ENCODE results near the gene DCDC1.

Gene DCDC1

GRCh38 chr11:31369348-31370329, at the start of gene DCDC1, which contains the start of gene DNAJC24:
Gene DCDC1, minus strand, starts transcription at chr11:31369739. Its CDS starts 41,459 bp downstream, at chr11:31328280.
Gene DNAJC24, plus strand, starts transcription at chr11:31369860. Its CDS starts 889 bp downstream, at chr11:31370749.
- DNase-seq, result peak; percentile 90

DNA sequence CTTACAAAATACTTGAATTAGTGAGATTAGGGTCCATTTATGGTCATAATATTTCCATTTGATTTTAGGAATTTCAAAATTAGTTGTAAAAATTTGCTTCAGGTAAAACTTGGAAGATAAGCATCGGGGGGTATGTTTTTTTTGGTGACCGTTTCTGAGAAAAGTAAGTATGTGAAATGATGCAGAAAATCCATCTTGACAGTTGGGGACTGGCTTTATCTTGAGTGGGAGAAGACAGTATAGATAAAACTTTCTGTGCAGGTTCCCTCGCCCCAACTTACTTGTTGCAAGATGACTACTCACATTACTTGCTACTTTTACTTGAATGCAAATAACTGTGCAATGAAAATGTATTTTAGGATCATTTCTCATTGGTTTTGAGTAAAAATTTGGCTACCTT, 49.6 kb upstream of the DCDC1 start:
- no peak for DNase-seq

DNA sequence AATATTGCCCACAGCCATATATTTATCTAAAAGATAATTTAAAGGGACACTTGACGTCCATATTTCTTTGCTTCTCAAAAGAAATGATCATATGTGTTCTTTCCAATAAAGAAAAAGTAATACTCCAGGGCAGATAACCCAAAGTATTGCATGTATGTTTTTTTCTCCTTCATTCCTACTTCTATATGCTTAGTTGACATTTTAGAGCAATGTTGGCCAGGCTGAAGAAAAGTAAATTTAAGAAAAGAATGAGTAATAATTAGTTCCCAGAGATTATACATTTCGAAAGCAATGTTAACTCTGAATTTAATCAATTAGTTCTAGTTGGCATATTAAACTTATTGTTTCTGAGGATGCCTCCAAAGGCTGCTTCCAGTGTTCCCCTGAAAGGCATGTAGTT, 48.3 kb upstream of the DCDC1 start:
- DNase-seq, result no peak

DNA sequence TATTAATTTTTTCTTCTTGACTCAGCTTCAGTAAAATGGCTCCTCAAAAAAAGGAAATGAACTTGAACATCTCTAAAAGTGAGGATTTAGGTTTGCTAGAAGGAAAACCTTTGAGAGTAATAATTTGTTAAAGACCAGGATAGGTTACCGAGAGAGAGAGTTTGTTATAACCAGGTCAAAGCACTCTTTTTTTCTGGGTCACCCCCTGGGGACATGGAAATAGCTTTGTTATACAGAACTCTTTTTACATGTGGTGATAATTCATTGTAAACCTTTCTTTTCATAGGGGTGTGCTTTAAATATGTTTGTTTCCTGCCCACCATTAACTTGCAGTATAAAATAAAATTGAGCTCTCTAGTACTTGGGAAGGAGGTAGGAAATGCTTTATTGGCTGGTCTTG, 47.8 kb upstream of the DCDC1 start:
- no peak for DNase-seq

DNA sequence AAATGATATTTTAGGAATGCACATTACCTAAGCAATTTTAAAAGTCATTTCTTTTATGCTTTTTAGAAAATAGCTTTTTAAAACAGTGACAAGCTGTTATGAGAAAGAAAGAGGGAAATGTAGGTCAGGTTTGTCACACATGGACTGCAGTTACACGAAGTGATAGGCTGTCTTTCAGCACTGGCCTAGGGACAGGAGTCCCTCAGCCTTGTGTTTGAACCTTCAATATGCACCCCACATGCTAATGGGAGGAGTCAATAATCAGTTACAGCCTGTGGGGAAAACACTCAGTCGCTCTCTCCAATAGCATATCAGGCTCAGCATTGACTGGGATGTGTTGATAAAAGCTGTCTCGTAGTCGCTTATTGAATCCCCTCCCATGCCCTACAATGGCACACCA, 45.9 kb upstream of the DCDC1 start:
- no peak for DNase-seq

GRCh38 chr11:31414338-31414737, 44.8 kb upstream of the DCDC1 start:
- DNase-seq, result no peak

GRCh38 chr11:31412946-31413345, 43.4 kb upstream of the DCDC1 start:
- no peak for DNase-seq

- no peak for DNase-seq
These were observed 38.7 kb upstream of the DCDC1 start for GRCh38 chr11:31408201-31408600.

DNA sequence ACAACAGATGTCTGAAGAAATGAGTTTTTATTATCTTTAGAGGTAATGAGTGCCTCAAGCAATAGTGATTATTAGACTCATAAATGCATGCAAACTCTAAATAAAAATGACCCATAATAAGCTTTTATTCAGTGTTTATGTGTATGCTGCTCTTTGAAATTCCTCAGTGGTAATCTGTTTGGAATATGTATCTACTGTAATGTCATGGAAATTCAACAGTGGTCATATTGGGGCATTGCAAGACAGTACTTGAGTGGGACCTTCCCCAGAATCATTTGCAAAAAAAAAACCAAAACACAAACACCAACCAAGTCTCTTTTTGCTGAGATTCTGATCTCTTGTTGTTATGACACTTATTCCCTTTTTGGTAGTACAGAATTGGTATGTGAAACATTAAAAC, 35.1 kb upstream of the DCDC1 start:
- DNase-seq, result no peak

DNA sequence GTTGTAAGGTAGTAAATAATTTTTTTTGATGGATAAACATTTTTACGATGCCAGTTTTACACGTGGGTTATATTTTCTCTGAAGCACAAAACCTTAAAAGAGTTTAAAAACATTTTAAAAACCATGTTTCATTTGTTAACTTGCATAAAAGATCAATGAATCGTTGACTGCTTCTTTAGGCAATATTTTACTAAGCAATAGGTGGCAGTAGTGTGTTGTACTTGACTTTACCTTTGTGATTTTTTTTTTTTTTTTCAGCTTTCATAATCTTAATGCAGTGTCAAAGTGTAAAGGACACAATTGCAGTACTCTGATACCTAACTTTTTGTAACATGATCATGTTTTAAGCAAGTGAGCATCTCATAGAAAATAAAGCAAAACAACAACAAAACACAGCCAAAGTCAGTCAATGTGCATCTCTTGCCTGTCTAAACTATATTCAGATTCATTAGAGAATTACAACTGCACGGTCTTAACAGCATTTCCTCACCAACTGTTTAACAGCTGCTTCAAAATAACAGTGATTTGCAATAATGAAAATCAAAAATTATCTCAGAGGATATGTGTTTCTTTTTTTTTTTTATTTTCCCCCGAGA, 27.8 kb upstream of the DCDC1 start:
- no peak for DNase-seq

GRCh38 chr11:31387379-31387778, 17.8 kb upstream of the DCDC1 start:
- DNase-seq, result no peak

DNA sequence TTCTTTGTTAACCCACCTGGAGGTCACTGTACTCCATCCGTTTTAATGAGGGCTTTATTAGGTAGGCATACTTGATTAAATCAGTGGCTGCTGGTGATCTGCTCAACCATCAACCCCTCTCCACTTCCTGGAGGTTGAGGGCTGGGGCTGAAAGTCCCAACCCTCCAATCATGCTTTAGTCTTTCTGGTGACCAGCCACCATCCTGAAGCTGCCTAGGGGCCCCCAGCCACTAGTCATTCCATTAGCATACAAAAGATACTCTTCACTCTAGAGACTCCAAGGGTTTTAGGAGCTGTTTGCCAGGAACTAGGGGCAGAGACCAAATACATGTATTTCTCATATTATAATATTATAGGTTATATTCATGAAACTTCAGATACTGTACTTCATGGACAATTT, 13.6 kb upstream of the DCDC1 start:
- no peak for DNase-seq

GRCh38 chr11:31375879-31376278, 6.3 kb upstream of the DCDC1 start:
- DNase-seq, result no peak

GRCh38 chr11:31366795-31367194, 2.7 kb downstream of the DCDC1 start:
- DNase-seq, result no peak

DNA sequence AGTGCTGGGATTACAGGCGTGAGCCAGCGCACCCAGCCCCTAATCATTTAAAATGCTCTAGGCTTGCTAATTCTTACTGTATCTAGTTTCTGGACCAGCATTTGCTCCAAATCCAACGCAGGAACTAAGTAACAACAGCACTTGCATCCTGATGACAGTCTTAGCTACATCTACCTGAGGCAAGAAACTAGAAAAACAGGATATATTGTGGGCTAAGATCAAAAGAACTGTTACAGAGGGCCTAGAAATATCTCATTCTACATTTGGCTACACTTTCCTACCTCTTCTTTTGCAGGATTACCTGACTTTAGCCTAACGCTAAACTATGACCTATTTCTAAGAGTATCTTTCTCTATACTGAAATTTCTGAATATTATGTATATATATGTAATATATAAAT, 7.8 kb downstream of the DCDC1 start:
- DNase-seq, result no peak

DNA sequence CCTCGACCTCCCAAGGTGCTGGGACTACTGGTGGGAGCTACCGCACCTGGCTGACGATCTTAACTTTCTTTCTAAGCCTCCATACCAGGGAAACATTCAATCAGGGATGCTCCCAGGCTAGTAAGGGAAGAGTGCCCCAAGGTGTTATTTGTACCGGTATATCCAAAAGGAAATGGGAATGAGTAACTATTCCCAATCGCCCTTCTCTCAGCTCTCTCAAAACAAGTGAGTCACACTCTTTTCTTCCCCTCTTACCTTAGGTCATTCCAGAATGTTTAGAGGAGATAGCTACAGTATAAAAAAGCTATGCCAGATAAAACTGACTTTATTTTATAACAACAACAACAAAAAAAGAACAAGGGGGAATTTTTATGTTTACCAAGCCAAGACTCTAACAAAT, 13.7 kb downstream of the DCDC1 start:
- DNase-seq, result no peak

GRCh38 chr11:31355131-31355530, 14.4 kb downstream of the DCDC1 start:
- DNase-seq, result no peak

DNA sequence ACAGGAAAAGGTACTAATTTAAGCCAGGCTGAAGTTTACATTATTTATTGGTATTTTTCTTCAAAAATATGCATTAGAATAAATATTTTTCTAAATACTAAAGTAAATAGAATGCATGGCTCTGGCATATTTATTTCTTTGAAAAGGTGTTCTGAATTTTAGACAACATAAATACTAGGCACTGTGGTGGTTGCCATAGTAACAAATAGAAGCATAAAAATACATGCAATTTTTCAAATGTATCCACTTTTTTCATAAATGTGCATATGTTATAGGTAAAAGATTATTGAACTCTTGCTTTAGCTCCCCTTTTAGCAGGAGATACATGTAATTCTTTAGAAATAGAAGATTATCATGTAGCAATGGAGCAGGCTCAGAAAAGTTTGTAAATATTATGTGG, 18.4 kb downstream of the DCDC1 start:
- no peak for DNase-seq

DNA sequence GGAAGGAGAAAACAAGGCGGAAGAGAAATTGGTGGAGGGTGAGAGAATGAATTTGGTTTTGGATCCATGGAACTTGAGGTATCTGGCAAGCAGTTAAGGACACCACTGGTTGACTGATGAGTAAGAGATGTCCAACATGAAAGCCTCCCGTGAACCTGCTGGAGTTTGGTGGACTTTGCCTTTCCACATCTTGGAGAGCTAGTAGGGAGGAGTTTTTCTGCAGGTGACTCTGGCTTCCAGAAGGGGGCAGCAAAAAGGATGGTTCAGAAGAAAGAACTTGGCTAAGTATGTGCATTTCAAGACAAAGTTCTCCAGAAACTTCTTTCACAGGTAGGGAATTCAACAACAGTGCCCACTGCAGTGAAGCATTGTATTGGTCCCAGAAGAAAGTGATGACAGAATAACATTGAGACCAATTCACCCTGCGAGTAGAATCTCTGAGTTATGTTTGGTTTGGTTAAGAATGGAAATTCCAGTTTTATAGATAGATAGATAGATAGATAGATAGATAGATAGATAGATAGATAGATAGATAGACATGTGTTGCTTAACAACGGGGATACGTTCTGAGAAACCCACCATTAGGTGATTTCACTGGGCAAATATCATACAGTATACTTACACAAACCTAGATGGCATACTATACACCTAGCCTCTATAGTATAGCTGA, 28.5 kb downstream of the DCDC1 start:
- DNase-seq, result no peak

DNA sequence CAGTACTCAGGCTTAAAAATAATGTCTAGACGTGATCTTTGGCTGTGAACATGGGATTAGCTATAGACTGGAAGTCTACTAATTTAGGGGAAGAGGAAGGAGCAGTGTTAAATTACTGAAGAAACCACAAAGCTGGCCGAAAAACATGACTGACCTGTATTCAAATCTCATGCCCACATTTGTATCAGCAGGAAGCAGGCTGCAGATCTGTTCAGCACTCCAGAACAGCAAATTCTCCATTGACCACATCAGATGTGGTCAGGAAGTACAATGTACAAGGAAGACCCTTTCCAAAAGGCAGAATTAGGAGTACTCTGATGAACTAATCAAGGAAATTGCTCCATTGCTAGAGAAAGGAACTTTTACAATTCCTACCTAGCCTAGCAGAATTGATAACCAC, 31.7 kb downstream of the DCDC1 start:
- no peak for DNase-seq

DNA sequence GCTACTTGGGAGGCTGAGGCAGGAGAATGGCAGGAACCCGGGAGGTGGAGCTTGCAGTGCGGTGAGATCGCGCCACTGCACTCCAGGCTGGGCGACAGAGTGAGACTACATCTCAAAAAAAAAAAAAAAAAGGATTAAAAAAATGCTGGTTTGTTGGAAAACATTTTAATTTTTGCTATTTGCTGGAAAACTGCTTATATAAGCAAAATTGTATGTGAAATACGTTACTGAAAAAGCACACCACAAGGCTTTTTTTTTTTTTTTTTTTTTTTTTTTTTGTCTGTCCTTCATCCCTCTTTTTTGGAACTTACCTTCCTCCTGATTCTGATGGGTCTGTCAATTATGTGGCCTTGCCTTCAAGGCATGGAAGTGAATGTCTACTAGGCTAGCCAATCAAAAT, 40.8 kb downstream of the DCDC1 start:
- no peak for DNase-seq

DNA sequence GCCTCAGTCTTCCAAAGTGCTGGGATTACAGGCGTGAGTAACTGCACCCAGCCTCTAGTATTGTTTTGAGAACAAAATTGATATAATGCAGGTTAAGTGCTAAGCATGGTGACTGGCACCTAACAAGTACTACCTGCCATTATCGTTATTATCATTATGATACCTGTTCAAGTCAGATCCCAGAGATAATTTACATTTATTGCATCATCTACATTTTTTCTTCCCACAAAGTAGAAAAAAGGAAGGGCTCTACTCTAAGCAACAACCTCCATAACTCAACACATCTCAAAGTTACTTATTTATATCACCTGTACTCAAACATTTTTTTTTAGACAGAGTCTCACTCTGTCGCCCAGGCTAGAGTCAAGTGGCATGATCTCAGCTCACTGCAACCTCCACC, 42.1 kb downstream of the DCDC1 start:
- DNase-seq, result no peak

DNA sequence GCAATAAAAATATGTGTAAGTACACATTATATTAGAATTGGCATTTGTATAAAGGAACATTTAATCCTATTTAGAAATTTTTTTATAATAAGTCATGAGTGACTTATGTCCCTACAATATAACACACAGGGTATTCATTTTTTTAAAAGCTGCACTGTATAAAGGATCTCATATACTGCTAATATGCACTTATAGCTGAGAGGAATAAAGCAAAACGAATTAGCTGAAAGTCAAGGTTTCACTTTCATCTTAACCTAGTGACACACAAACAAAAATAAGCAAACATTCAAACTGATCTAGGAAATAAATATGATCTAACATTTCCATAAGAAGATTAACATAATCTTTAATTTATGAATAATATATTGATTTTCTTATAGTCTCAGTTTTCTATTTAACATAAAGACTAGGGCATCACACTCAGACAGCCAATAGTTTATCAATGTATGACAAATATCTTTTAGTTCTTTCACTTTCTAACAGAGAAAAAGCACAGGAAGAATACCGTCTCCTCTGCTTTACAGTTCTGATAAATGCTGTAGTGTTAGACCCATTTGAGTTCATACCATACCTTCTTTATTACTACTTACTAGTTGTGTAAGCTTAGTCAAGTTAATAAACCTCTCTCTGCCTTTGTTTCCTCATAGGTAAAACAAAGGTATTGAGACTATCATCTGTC, 42.9 kb downstream of the DCDC1 start:
- DNase-seq, result no peak

All from GDM1 (cell line).